Thoracic aorta endothelial cell (primary cell): Measurements from ENCODE around the gene IQCF2. TPM values are rescaled to one million over a fixed set of nuclear protein-coding genes. Genes with fewer than 3 reads are reported as not detected.

Experiments used
- small RNA-seq: library from RNA; depleted of rRNA; stranded (forward); fragments of <200 nt; gene quantifications from one replicate; pipeline ENCODE3, GENCODE V24; 2012
- total RNA-seq: library from RNA; depleted of rRNA; stranded (reverse); fragments of >200 nt; gene quantifications from 2 replicates; pipeline ENCODE4 v1.2.3, GENCODE V29; 2012

IQCF2 gene
- total RNA-seq = not detected in 2 replicates

DNA sequence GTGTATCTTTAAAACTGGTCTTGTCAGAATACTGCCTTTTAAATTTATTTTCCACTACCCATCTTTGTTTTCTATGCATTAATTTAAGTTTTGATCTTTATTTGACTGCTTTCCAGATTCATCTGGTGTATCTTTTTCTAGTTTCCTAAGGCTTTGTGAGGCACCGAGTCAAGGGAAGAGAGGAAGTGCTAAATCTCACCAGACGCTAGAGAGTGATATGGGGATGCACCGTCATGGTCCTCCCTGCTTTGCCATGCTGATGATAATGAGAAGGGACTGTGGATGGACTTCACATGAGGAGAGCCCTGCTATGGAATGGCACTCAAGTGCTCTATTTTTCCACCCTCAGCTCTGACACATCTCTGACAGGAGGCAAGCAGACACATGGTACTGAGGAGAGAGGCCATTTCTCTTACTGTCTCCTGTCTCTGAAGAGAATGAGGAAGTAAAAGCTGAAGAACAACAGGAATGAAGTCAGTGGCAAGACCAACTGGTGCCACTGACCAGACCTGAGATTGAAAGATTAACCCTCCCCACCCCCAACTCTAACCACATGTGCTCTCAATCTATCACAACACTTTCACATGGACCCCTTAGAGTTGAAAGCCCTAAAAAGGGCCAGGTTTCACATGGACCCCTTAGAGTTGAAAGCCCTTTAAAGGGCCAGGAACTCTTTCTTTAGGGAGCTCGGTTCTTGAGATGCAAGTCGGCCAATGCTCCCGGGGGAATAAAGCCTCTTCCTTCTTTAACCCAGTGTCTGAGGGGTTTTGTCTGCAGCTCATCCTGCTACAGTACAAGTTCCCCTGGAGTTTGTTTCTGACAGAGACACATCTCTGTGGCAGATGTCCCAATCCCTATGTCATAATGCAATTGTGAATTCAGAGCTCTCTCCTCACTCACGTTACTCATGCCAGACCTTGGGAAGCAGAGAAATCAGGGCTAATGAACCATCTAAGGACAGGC, at the start of gene IQCF2:
TSS of gene IQCF2 (plus strand) at position 913 of the 963 bp plus-strand sequence. CDS start 52 bp downstream, outside the sequence.

DNA sequence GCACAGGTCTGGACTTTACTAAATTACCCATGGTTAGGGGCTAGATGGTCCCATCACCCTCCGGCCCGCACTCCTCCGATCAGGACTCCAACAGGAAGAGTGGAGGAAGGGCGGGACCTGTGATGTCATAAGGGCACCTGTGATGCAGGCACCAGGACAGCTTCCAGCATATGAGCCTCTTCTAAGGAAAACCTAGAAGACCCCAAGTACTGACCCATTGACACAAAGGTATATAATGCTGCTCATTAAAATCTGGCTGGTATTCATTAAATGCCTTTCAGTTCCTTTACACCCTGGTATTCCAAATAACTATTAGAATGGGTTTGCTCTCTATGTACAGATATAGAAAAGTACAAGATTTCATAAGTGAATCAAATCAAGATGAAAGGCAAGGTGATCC, 14.1 kb downstream of the IQCF2 start, which contains the start of gene IQCF5:
TSS of gene IQCF5 (minus strand) at position 101 of the 400 bp plus-strand sequence. CDS start at position 31, 70 bp downstream.

Small RNA genes within 50 kb of the gene (small RNA-seq; reads per million reads assigned to genes)
- not detected for gene RN7SL504P

Other genes starting within 250 kb of the IQCF2 start
- gene TEX264, start 190.4 kb upstream of the IQCF2 start, total RNA-seq = 24.2 and 30.2 TPM in 2 replicates
- gene GRM2, start 154.5 kb upstream of the IQCF2 start, total RNA-seq = under 0.01 TPM in 2 replicates
- not detected in 2 replicates for gene IQCF6, start 82.4 kb upstream of the IQCF2 start, total RNA-seq
- not detected in 2 replicates for gene IQCF5, start 14.0 kb downstream of the IQCF2 start, total RNA-seq
- not detected in 2 replicates for gene IQCF1, start 41.7 kb downstream of the IQCF2 start, total RNA-seq
- 20.6 and 21.1 TPM in 2 replicates for gene RRP9, start 80.3 kb downstream of the IQCF2 start, total RNA-seq
- 8.1 and 12.6 TPM in 2 replicates for gene PARP3, start 80.7 kb downstream of the IQCF2 start, total RNA-seq
- 0.07 TPM in 1 of 2 replicates, not detected in the other for gene GPR62, start 93.8 kb downstream of the IQCF2 start, total RNA-seq
- 23.1 and 23.3 TPM in 2 replicates for gene PCBP4, start 105.8 kb downstream of the IQCF2 start, total RNA-seq
- gene ABHD14B, start 112.4 kb downstream of the IQCF2 start, total RNA-seq = 12.5 and 15.5 TPM in 2 replicates
- 3.5 and 7.3 TPM in 2 replicates for gene ABHD14A, start 113.4 kb downstream of the IQCF2 start, total RNA-seq
- gene ACY1, start 121.9 kb downstream of the IQCF2 start, total RNA-seq = 8.0 and 11.2 TPM in 2 replicates
- gene RPL29, start 134.3 kb downstream of the IQCF2 start, total RNA-seq = 968 and 1,125 TPM in 2 replicates
- 16.9 and 23.2 TPM in 2 replicates for gene DUSP7, start 195.0 kb downstream of the IQCF2 start, total RNA-seq